ENCODE results near the gene RMDN3. TPM values are rescaled to one million over a fixed set of nuclear protein-coding genes. Genes with fewer than 3 reads are reported as not detected.

RMDN3 gene
- total and polyA plus RNA-seq, 2 of the 13 experiments (the other 11 are each of a cell fraction or from before 2014, with no cell fraction given), result 16.8 to 19.5 TPM

GRCh38 chr15:40754883-40755811 is at the start of gene RMDN3 (continued):
- TF ChIP-seq THAP9 (CRISPR knock-in tag; IDR thresholded peaks at IDR 0.05; ENCODE audit: borderline replicate concordance) (peak; percentile 46; the same call in 1 of the 2 replicates), DRAP1 (CRISPR knock-in tag; IDR thresholded peaks at IDR 0.05) (peak; percentile 78), MED8 (CRISPR knock-in tag; IDR thresholded peaks at IDR 0.05; ENCODE audit: insufficient replicate concordance) (no peak), ZNF710 (CRISPR knock-in tag; IDR thresholded peaks at IDR 0.05; ENCODE audit: borderline replicate concordance) (no peak), KDM5A (IDR thresholded peaks at IDR 0.05; ENCODE audit: borderline replicate concordance, low read length) (peak; percentile 95), TGIF2 (CRISPR knock-in tag; IDR thresholded peaks at IDR 0.05) (peak; percentile 87; the same call in 1 of the 2 replicates), U2AF2 (IDR thresholded peaks at IDR 0.05; ENCODE audit: low read depth, low read length) (no peak), XBP1 (CRISPR knock-in tag; IDR thresholded peaks at IDR 0.05) (no peak), MBNL3 (CRISPR knock-in tag; conservative IDR thresholded peaks at IDR 0.05) (no peak), ZNF577 (CRISPR knock-in tag; IDR thresholded peaks at IDR 0.05; ENCODE audit: borderline replicate concordance, low read depth) (no peak), FIP1L1 (IDR thresholded peaks at IDR 0.05; ENCODE audit: borderline replicate concordance, insufficient read depth, low read depth, low read length) (no peak), FOXP4 (CRISPR knock-in tag; IDR thresholded peaks at IDR 0.05) (no peak; the same call in 1 of the 2 replicates), TEAD2 (CRISPR knock-in tag; IDR thresholded peaks at IDR 0.05) (no peak), PREB (CRISPR knock-in tag; IDR thresholded peaks at IDR 0.05) (no peak), NR0B2 (CRISPR knock-in tag; IDR thresholded peaks at IDR 0.05) (no peak; the same call in 1 of the 2 replicates), RXRB (CRISPR knock-in tag; IDR thresholded peaks at IDR 0.05; ENCODE audit: borderline replicate concordance) (peak; percentile 29; the same call in 1 of the 2 replicates), ZFAT (CRISPR knock-in tag; conservative IDR thresholded peaks at IDR 0.05) (no peak), TRIM24 (CRISPR knock-in tag; IDR thresholded peaks at IDR 0.05) (no peak), ZSCAN29 (CRISPR knock-in tag; conservative IDR thresholded peaks at IDR 0.05) (0 out of 2 replicates have a peak, but pooled peaks have one; percentile 44)

All from HepG2 (cell line).